GM23338 (cell line): ENCODE measurements around the gene EFHD2. TPM values are rescaled to one million over a fixed set of nuclear protein-coding genes. Genes with fewer than 3 reads are reported as not detected.

Experiments used
- ATAC-seq: fragments of 200-7000 bp; cut with Tn5 transposase; 3 replicates; pipeline ENCODE4 v1.9.1; 2020
- DNase-seq: peaks from one replicate; pipeline ENCODE4 v3.0.0-alpha.2; 2015; ENCODE audit warnings: low spot score
- H2AFZ ChIP-seq: fragments of 200-600 bp; sonication (generic); 2 replicates; pipeline ENCODE4 v1.8.0; 2016; ENCODE audit warnings: antibody characterized with exemption, mild to moderate bottlenecking, moderate library complexity
- H3F3A ChIP-seq: fragments of 200-600 bp; sonication (generic); replicated peaks from 2 replicates; pipeline ENCODE4 v1.8.0; 2017; ENCODE audit warnings: antibody characterized with exemption, mixed run types, low read depth
- H3K27ac ChIP-seq: fragments of 200-600 bp; sonication (generic); 2 replicates; pipeline ENCODE4 v1.6.1; 2016; ENCODE audit warnings: low read depth
- H3K27me3 ChIP-seq: fragments of 200-600 bp; sonication (generic); 2 replicates; pipeline ENCODE4 v1.8.0; 2016; ENCODE audit warnings: mild to moderate bottlenecking, mixed run types, moderate library complexity; ENCODE audit not compliant: insufficient read depth
- H3K36me3 ChIP-seq: fragments of 200-600 bp; sonication (generic); 2 replicates; pipeline ENCODE4 v1.8.0; 2016; ENCODE audit warnings: mild to moderate bottlenecking; ENCODE audit not compliant: insufficient read depth
- H3K4me1 ChIP-seq: fragments of 200-600 bp; sonication (generic); 2 replicates; pipeline ENCODE4 v1.8.0; 2016; ENCODE audit warnings: mild to moderate bottlenecking, moderate library complexity; ENCODE audit not compliant: insufficient read depth
- H3K4me2 ChIP-seq: fragments of 200-600 bp; sonication (generic); 2 replicates; pipeline ENCODE4 v1.7.1; 2017; ENCODE audit warnings: mixed run types
- H3K4me3 ChIP-seq: fragments of 200-600 bp; sonication (generic); 2 replicates; pipeline ENCODE4 v1.6.1; 2016; ENCODE audit warnings: mixed run types
- H3K79me2 ChIP-seq: fragments of 200-600 bp; sonication (generic); replicated peaks from 2 replicates; pipeline ENCODE4 v1.8.0; 2017; ENCODE audit warnings: mild to moderate bottlenecking; ENCODE audit not compliant: insufficient read depth
- H3K9me2 ChIP-seq: fragments of 200-600 bp; sonication (generic); 2 replicates; pipeline ENCODE4 v1.8.0; 2017; ENCODE audit not compliant: insufficient read depth
- H4K20me1 ChIP-seq: fragments of 200-600 bp; sonication (generic); replicated peaks from 2 replicates; pipeline ENCODE4 v1.8.0; 2017; ENCODE audit warnings: mild to moderate bottlenecking; ENCODE audit not compliant: insufficient read depth
- H3K27ac Mint-ChIP-seq: 2 replicates; pipeline ENCODE4 v1.8.0; 2020; ENCODE audit warnings: inconsistent platforms, mild to moderate bottlenecking, moderate library complexity, mixed read lengths
- H3K27me3 Mint-ChIP-seq: 3 replicates; pipeline ENCODE4 v1.8.0; 2022; ENCODE audit warnings: low read depth, mild to moderate bottlenecking, moderate library complexity, mixed read lengths, inconsistent platforms; ENCODE audit not compliant: insufficient read depth, poor library complexity
- H3K36me3 Mint-ChIP-seq: 3 replicates; pipeline ENCODE4 v1.8.0; 2021; ENCODE audit warnings: low read depth, mild to moderate bottlenecking, inconsistent platforms, moderate library complexity, mixed read lengths
- H3K4me1 Mint-ChIP-seq: 3 replicates; pipeline ENCODE4 v1.8.0; 2020; ENCODE audit warnings: mild to moderate bottlenecking, inconsistent platforms, mixed read lengths
- H3K4me3 Mint-ChIP-seq: 3 replicates; pipeline ENCODE4 v1.8.0; 2021; ENCODE audit warnings: moderate library complexity, mild to moderate bottlenecking, inconsistent platforms, mixed read lengths
- H3K9me3 Mint-ChIP-seq: 3 replicates; pipeline ENCODE4 v1.8.0; 2020; ENCODE audit warnings: moderate library complexity, mild to moderate bottlenecking, inconsistent platforms, mixed read lengths
- CREB1 ChIP-seq: fragments of 250-450 bp; sonication (Bioruptor Pico); IDR thresholded peaks from 2 replicates; pipeline ENCODE4 v1.5.0; 2020; ENCODE audit warnings: low read depth, mild to moderate bottlenecking, moderate library complexity
- ETS1 ChIP-seq: IDR thresholded peaks from 2 replicates; pipeline ENCODE4 v1.6.1; 2016; ENCODE audit warnings: antibody characterized with exemption
- EZH2 ChIP-seq: fragments of 200-600 bp; sonication (generic); IDR thresholded peaks from one replicate; pipeline ENCODE4 v1.8.0; 2017; ENCODE audit warnings: antibody characterized with exemption, mild to moderate bottlenecking, low read depth; ENCODE audit not compliant: unreplicated experiment
- EZH2phosphoT487 ChIP-seq: fragments of 200-600 bp; sonication (generic); IDR thresholded peaks from one replicate; pipeline ENCODE4 v1.8.1; 2018; ENCODE audit warnings: antibody characterized with exemption; ENCODE audit not compliant: unreplicated experiment
- JUNB ChIP-seq: IDR thresholded peaks from one replicate; pipeline ENCODE4 v1.6.1; 2016; ENCODE audit warnings: antibody characterized with exemption; ENCODE audit not compliant: unreplicated experiment
- POLR2AphosphoS5 ChIP-seq: IDR thresholded peaks from 2 replicates; pipeline ENCODE4 v1.6.1; 2016; ENCODE audit warnings: antibody characterized with exemption, low read depth
- REST ChIP-seq: IDR thresholded peaks from one replicate; pipeline ENCODE4 v1.6.1; 2018; ENCODE audit warnings: antibody characterized with exemption; ENCODE audit not compliant: unreplicated experiment
- STAT1 ChIP-seq: IDR thresholded peaks from one replicate; pipeline ENCODE4 v1.6.1; 2016; ENCODE audit warnings: antibody characterized with exemption; ENCODE audit not compliant: unreplicated experiment
- ZNF114 ChIP-seq: fragments of 250-450 bp; sonication (Bioruptor Pico); IDR thresholded peaks from 2 replicates; pipeline ENCODE4 v1.5.0; 2020; ENCODE audit warnings: mild to moderate bottlenecking, moderate library complexity
- ZNF331 ChIP-seq: fragments of 250-450 bp; sonication (Bioruptor Pico); IDR thresholded peaks from 2 replicates; pipeline ENCODE4 v1.5.0; 2020; ENCODE audit warnings: low read depth, mild to moderate bottlenecking, moderate library complexity
- ZNF462 ChIP-seq: fragments of 250-450 bp; sonication (Bioruptor Pico); IDR thresholded peaks from 2 replicates; pipeline ENCODE4 v1.5.0; 2020; ENCODE audit warnings: mild to moderate bottlenecking, moderate library complexity
- polyA plus RNA-seq: library from polyadenylated mRNA; unstranded; fragments of >200 nt; fragmentation: Nextera tagmentation; extraction: Ambion mirVana; gene quantifications from 2 replicates; pipeline ENCODE4 v1.2.1, GENCODE V29; 2016
- total RNA-seq: library from RNA; depleted of rRNA; stranded (reverse); fragments of >200 nt; shearing (Covaris generic); gene quantifications from 2 replicates; pipeline ENCODE4 v1.2.3, GENCODE V29; 2014

Gene EFHD2
- total and polyA plus RNA-seq, 2 experiments from 2014 or later: 22.8 to 23.7 TPM

GRCh38 chr1:15472587-15472986, 62.9 kb downstream of the EFHD2 start:
- no peaks in the 10 kb centered on the region for H3K36me3 Mint-ChIP-seq
- H3K27me3 ChIP-seq: no peaks in the 10 kb centered on the region
- H3K79me2 ChIP-seq: no peaks in the 10 kb centered on the region
- H3K27ac Mint-ChIP-seq: no peak overlapping the region
- DNase-seq (no peak), ATAC-seq (peak; percentile 62)
- H3K9me2 ChIP-seq: no peaks in the 10 kb centered on the region
- H3K27ac ChIP-seq: no peak overlapping the region
- H4K20me1 ChIP-seq: no peaks in the 10 kb centered on the region
- H3K9me3 Mint-ChIP-seq: no peaks in the 10 kb centered on the region
- H3F3A ChIP-seq: no peaks in the 10 kb centered on the region
- TF ChIP-seq ZNF462 (CRISPR knock-in tag): no peak
- no peak for TF ChIP-seq POLR2AphosphoS5
- no peak for TF ChIP-seq EZH2phosphoT487
- no peak for TF ChIP-seq ZNF114 (CRISPR knock-in tag)
- TF ChIP-seq JUNB: no peak
- no peak for TF ChIP-seq CREB1 (CRISPR knock-in tag)
- TF ChIP-seq REST: no peak
- TF ChIP-seq STAT1: no peak
- TF ChIP-seq EZH2: no peak
- no peak for TF ChIP-seq ZNF331 (CRISPR knock-in tag)
- TF ChIP-seq ETS1: no peak
- H3K4me1 ChIP-seq: no peaks in the 10 kb centered on the region
- H3K27me3 Mint-ChIP-seq: no peaks in the 10 kb centered on the region
- H3K4me3 Mint-ChIP-seq: no peak overlapping the region
- no peak overlapping the region for H3K4me3 ChIP-seq
- H3K4me2 ChIP-seq: no peak overlapping the region
- no peak overlapping the region for H2AFZ ChIP-seq
- H3K4me1 Mint-ChIP-seq: no peaks in the 10 kb centered on the region
- H3K36me3 ChIP-seq: no peaks in the 10 kb centered on the region
